ENCODE data around the gene POLR1A. TPM values are rescaled to one million over a fixed set of nuclear protein-coding genes. Genes with fewer than 3 reads are reported as not detected.
A peak's percentile ranks its signal among the peaks of the same experiment; 100 is the strongest.

POLR1A gene
- polyA plus RNA-seq, 3 donors, result 0.45 to 2.1 (median 1.6) TPM

- Histone ChIP-seq H3K79me2 (ENCODE audit: insufficient read depth, low read length) (no peaks in the 10 kb centered on the region), H3K9ac (ENCODE audit: insufficient read depth, low read length, poor library complexity, severe bottlenecking) (peak overlapping the region; percentile 65), H3K4me1 (ENCODE audit: control insufficient read depth in 1 of 2, insufficient read depth in 2 of 2, low read length in 2 of 2) (peaks cover 46 to 54% of the 10 kb centered on the region in 2 donors), H2AFZ (ENCODE audit: insufficient read depth, low read depth, low read length, poor library complexity, severe bottlenecking) (peak overlapping the region; percentile 56), H3K36me3 (replicated peaks in 1 of 2; ENCODE audit: control insufficient read depth in 1 of 2, insufficient read depth in 2 of 2, low read length in 2 of 2) (peaks cover 31 to 53% of the 10 kb centered on the region in 2 donors), H3K4me3 (replicated peaks in 1 of 3; ENCODE audit: low read depth in 2 of 3, low read length in 3 of 3) (peak overlapping the region in 1 of 3 experiments; percentile 44), H3K27me3 (ENCODE audit: control insufficient read depth in 2 of 2, insufficient read depth in 2 of 2, low read length in 2 of 2) (no peaks in the 10 kb centered on the region), H4K20me1 (ENCODE audit: insufficient read depth, low read length) (no peaks in the 10 kb centered on the region), H3K9me3 (replicated peaks in 1 of 2; ENCODE audit: control insufficient read depth in 1 of 2, insufficient read depth in 1 of 2, low read length in 2 of 2) (no peaks in the 10 kb centered on the region), H3K27ac (ENCODE audit: low read depth in 1 of 2, low read length in 2 of 2) (peak overlapping the region; percentile 96), H3K4me2 (replicated peaks; ENCODE audit: extremely low read depth, low read length, poor library complexity, severe bottlenecking) (peak overlapping the region; percentile 45)
- peaks cover 0 to 5% (median 0%) of the 10 kb centered on the region in 7 donors for H3K9me3 Mint-ChIP-seq
- intact Hi-C loops (cut with micrococcal nuclease), result loop anchor here in 1 of 2 donors (5.0 kb wide), 1 partner anchor 44 kb away; no protein-coding TSS in a partner anchor
- WGBS (ENCODE audit: insufficient coverage), result 0% methylated on average over 8 of the region's 10 CpGs
- H3K27ac Mint-ChIP-seq, result peak overlapping the region; percentile 94 to 99 (median 97)
- TF ChIP-seq, protein P1, sequence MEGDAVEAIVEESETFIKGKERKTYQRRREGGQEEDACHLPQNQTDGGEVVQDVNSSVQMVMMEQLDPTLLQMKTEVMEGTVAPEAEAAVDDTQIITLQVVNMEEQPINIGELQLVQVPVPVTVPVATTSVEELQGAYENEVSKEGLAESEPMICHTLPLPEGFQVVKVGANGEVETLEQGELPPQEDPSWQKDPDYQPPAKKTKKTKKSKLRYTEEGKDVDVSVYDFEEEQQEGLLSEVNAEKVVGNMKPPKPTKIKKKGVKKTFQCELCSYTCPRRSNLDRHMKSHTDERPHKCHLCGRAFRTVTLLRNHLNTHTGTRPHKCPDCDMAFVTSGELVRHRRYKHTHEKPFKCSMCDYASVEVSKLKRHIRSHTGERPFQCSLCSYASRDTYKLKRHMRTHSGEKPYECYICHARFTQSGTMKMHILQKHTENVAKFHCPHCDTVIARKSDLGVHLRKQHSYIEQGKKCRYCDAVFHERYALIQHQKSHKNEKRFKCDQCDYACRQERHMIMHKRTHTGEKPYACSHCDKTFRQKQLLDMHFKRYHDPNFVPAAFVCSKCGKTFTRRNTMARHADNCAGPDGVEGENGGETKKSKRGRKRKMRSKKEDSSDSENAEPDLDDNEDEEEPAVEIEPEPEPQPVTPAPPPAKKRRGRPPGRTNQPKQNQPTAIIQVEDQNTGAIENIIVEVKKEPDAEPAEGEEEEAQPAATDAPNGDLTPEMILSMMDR (IDR thresholded peaks at IDR 0.05), result no peak
- peak; percentile 71 to 76 (median 73) for DNase-seq
- H3K4me3 Mint-ChIP-seq, result peak overlapping the region; percentile 58 to 86
- H3K4me1 Mint-ChIP-seq, result peaks cover 59% of the 10 kb centered on the region
- peaks cover 45 to 70% of the 10 kb centered on the region in 2 donors for H3K36me3 Mint-ChIP-seq
- H3K27me3 Mint-ChIP-seq (ENCODE audit: low read depth in 3 of 3), result peaks cover 0 to 3% (median 2%) of the 10 kb centered on the region in 3 donors
Observed at GRCh38 chr2:86035883-86036668, 69.6 kb downstream of the POLR1A start.

DNA sequence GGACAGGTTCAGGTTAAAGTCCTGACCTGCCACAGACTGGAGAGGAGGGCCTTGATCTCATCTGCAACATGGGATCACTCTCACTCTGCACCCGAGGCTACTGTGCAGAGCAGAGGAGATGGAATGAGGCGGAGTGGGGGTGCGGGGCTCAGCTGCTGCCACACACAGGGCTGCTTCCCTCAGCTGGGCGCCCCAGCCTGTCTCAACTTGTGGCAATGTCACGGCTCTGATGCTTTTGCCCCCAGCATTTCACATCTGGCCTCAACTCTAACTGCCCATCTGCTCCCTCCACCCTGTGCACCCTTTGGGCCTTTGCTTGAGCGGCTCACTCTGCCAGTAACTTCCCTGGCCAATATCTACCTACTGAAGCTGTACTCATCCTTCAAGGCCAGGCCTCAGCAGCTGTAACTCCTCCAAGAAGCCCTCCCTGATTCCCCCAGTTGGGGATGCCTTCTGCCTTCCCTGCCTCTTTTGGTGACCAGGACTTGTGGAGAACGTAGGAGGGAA, 70.3 kb downstream of the POLR1A start:
- H3K27ac ChIP-seq (ENCODE audit: low read depth in 1 of 2, low read length in 2 of 2), result peak overlapping the region; percentile 96
- no peaks in the 10 kb centered on the region for H3K79me2 ChIP-seq (ENCODE audit: insufficient read depth, low read length)
- H3K9me3 ChIP-seq (replicated peaks in 1 of 2; ENCODE audit: control insufficient read depth in 1 of 2, insufficient read depth in 1 of 2, low read length in 2 of 2), result no peaks in the 10 kb centered on the region
- H3K4me2 ChIP-seq (replicated peaks; ENCODE audit: extremely low read depth, low read length, poor library complexity, severe bottlenecking), result peak overlapping the region; percentile 45
- 48% methylated on average over 6 of the region's 7 CpGs for WGBS (ENCODE audit: insufficient coverage)
- Mint-ChIP-seq H3K36me3 (peaks cover 45 to 70% of the 10 kb centered on the region in 2 donors), H3K4me3 (peak overlapping the region in 1 of 2 donors; percentile 3), H3K27ac (peak overlapping the region; percentile 94 to 99 (median 97)), H3K9me3 (peaks cover 0 to 5% (median 0%) of the 10 kb centered on the region in 7 donors), H3K4me1 (peaks cover 59% of the 10 kb centered on the region), H3K27me3 (ENCODE audit: low read depth in 3 of 3) (peaks cover 0 to 3% (median 0%) of the 10 kb centered on the region in 3 donors)
- H2AFZ ChIP-seq (ENCODE audit: insufficient read depth, low read depth, low read length, poor library complexity, severe bottlenecking), result peak overlapping the region; percentile 56
- peak overlapping the region; percentile 65 for H3K9ac ChIP-seq (ENCODE audit: insufficient read depth, low read length, poor library complexity, severe bottlenecking)
- DNase-seq, result no peak
- no peak overlapping the region for H3K4me3 ChIP-seq (replicated peaks in 1 of 3; ENCODE audit: low read depth in 2 of 3, low read length in 3 of 3)
- no peaks in the 10 kb centered on the region for H3K27me3 ChIP-seq (ENCODE audit: control insufficient read depth in 2 of 2, insufficient read depth in 2 of 2, low read length in 2 of 2)
- TF ChIP-seq, protein P1 (IDR thresholded peaks at IDR 0.05), result no peak
- no peaks in the 10 kb centered on the region for H4K20me1 ChIP-seq (ENCODE audit: insufficient read depth, low read length)
- H3K36me3 ChIP-seq (replicated peaks in 1 of 2; ENCODE audit: control insufficient read depth in 1 of 2, insufficient read depth in 2 of 2, low read length in 2 of 2), result peaks cover 36 to 53% of the 10 kb centered on the region in 2 donors
- peaks cover 46 to 54% of the 10 kb centered on the region in 2 donors for H3K4me1 ChIP-seq (ENCODE audit: control insufficient read depth in 1 of 2, insufficient read depth in 2 of 2, low read length in 2 of 2)
- intact Hi-C loops (cut with micrococcal nuclease), result loop anchor here in 1 of 2 donors (5.0 kb wide), 1 partner anchor 43 kb away; no protein-coding TSS in a partner anchor
